GM19467 (cell line): Measurements from ENCODE around the gene SLC9A9.

Experiments used
- ATAC-seq: cut with Tn5 transposase; IDR thresholded peaks from one replicate; pipeline ENCODE4 v1.9.1; 2021; ENCODE audit warnings: mild to moderate bottlenecking, moderate library complexity; ENCODE audit not compliant: unreplicated experiment

Gene SLC9A9

DNA sequence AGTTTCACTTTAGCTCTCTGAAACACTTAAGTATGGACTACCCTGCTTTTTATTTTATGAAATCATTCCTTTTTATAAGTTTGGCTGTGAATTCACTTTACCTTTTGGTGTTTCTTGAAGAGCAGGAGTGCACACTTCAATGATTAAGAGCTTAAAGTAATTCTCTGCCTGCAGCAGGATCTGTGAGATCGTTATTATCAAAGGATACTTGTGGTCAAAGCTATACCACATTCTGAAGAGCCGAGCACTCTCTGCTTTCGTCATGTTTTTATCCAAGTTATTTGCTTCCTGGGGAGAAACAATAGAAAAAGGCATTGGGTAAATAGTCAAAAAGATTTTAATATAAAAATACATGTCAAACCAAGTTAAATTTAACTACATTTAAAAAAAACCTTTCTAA, 485.0 kb downstream of the SLC9A9 start:
- no peak for ATAC-seq

DNA sequence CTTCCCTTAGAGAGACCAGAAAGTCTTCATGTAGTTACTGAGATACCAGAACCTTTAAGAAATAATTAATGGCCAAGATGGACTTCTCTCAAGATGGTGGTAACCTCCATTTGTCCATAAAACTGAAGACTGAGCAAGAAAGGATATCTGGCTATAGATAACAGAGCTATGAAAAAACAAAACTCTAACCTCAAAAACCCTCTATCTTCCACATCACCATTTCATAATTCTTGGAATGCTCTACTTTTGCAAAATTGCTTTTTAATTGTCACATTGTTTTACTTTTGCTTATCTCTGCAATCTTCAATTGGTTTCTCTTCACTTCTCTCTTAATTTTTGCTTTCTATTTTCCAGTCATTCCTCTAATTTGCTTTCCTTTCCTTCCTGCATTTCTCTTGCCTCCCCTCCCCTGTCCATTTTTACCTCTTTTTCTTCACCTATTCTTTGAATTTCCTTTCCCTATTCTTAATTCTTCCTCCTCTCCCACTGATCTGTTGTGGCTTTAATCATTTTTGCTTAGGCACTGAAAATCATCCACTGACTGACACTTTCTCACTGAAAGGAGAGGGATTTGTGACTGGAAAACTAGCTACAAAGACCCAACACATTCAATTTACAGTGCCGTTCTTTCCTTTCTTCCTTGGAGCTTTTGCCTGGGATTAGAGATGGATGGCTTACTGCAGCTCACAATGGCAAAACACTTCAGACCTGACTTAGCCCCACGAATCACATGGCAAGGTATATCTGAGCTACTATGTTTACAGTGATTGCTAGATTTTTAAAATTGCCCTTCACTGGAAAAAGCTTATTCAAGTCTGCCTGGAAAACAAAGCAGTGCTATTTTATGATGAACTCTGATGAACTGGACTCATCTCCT, 485.9 kb downstream of the SLC9A9 start:
- no peak for ATAC-seq

DNA sequence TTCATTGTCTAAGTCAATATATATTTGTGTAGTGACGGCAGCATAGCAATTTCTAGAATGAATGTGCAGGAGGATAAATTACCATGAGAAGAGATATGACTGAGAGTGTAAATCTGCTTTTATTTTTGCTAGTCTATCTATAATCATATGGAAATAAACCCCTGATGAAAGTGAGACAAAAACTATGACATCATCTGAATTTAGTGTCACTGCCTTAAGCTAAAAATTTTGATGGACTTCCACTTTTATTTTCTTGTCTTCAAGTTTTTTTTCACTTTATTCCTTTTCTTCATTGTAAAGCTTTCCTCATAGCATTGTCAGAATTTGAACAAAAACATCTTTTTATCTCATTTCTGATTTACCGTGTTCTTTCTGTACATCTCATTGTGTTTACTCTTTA, 486.7 kb downstream of the SLC9A9 start:
- no peak for ATAC-seq

DNA sequence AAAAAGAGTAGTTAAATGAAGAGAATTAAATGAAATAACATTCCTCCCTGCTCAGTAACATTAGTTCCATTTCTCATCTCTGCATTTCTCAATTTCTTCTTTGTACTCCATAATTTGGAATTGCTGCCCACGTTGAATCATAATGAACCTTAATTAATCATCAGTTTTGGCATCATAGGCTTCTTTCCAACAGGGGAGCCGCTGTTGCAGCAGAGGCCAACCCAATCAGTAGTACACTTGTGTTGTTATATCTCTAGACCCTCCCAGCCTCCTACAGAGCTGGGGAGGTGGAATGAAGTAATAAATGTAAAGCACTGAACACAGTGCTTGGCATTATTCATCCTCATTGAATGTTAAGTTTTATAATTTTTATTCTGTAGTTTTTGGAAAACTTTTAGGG, 488.0 kb downstream of the SLC9A9 start:
- no peak for ATAC-seq

DNA sequence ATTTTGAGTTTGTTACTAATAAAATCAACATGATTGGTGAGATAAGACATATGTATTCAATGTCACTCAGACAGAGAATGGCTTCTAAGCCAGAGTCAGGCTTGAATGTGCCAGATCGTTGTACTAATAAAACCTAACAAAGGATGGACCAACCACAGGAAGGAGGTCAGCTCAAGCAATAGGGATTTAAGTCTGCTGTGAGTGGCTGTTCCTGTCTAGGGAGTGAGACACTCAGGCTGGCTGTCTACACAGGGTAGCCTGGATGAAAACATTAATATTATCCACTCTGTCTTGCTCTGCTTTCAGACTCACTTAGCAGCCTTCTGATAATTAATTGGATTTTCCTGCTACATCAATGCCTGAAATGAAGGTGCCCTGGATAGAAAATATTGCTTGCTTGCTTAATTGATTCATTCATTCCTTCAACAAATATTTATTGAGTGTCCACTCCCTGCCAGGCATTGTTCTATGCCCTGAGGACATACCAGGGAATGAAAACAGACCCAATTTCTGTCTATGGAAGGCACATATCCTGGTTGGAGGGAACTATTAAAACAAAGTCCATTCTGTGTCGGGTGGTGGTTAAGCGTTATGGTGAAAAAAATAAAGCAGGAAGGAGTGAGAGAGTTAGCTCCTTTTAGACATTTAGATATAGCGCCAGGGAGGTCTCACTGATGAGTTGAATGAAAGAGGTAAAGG, 489.3 kb downstream of the SLC9A9 start:
- no peak for ATAC-seq

DNA sequence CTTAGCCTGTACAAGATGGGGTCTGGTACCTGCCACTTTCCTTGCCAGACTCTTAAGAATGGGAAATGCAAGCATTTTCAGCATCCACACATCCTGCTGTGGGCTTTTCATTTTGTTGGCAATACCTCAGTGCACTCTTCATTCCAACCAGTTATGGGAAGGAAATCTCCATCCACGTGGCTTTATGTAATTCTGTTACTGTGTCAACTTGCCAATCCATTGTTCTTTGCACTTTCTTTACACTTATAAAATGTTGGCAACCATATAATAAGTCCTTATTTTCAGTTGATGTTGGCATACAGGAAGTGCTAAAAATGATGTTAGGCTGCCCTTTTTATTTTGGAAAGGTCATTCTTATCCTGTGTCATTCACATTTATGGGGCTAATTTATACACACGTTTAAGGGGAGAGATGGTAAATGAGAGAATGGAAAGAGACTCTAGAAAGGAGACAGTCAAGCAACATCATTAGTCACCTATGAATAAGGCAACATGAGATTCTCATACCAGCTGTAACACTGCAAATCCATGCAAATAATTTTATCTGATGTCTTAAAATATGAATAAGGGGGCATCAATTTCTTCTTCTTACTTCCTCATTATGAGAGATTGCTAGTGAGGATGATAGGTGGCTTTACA, 490.0 kb downstream of the SLC9A9 start:
- no peak for ATAC-seq

DNA sequence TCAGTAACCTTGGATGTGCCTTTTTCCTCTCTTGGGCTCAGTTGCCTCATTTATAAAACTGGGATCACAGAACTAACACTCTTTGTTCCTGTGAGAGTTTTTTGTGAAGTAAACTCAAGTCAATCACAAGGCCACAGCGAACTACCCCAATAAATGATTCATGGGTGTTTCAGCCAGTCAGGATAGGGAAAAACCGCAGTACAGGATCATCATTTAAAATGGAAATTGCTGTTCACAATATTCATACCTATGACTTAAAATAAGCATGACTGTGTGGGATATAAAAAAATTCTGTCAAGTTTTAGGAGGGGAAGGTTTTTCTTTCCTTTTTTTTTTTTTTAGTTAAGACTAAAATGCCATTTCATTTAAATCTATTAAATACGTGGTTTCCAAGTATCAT, 490.6 kb downstream of the SLC9A9 start:
- ATAC-seq = no peak

DNA sequence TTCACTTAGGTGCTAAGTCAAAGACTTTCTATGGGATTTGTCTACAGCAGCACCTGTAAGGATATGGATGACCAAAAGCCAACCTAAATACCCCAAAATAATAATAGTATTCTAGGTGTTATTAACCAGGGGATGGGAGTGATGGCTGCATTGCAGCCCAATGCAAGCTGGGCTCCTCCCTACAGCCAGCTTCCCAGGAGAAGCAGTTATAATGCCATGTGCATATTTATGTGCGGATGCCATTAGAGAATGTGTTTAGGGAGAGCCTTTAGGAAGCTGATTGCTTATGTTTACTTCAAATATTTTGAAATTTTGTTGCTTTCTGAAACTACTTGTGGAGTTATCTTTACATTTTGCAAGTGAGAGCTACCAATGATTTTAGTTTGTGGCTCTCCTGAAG, 491.4 kb downstream of the SLC9A9 start:
- ATAC-seq = no peak

DNA sequence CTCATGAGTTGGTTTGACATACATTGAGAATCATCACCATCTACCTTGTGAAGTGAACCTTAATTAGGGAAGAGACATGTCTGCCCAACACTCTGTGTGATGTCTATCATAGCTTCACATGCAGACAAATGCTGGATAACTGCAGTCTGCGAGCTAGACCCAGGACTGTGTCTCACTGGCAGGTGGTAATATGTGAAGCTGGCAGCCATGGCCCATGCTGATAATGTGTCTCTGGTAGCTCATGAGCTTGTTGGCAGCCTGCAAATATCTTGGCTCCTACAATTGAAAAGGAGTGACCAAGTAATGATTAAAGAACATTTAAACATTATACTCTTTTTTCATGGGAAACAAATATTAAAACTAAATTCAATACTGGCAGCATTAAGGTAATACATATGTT, 493.9 kb downstream of the SLC9A9 start:
- ATAC-seq = no peak

DNA sequence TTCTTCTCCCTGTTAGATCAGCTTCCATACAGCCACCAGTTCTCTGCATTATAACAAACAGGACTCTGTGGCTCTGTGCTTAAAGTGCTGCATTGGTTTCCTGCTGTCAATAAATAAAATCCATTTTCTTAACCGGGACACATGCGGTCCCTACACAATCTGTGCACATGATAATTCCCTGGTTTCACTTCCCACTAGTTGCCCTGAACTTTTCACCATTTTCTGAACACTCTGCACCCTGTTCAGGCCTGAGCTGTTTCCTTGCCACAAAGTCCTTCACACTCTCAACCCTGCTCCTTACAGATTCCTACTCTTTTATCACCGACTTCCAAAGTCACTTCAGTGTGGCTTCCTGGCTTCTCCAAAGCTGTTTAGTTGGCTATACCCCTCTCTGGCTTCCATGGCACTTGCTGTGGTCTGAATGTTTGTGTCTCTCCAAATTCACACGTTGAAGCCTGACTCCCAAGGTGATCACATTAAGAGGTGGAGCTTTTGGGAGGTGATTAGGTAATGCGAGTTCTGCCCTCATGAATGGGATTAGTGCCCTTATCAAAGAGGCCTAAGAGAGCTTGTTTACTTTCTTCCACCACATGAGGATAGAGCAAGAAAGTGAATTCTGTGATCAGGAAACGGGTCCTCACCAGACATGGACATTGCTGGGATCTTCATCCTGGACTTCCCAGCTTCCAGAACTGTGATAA, 495.3 kb downstream of the SLC9A9 start:
- ATAC-seq = no peak

DNA sequence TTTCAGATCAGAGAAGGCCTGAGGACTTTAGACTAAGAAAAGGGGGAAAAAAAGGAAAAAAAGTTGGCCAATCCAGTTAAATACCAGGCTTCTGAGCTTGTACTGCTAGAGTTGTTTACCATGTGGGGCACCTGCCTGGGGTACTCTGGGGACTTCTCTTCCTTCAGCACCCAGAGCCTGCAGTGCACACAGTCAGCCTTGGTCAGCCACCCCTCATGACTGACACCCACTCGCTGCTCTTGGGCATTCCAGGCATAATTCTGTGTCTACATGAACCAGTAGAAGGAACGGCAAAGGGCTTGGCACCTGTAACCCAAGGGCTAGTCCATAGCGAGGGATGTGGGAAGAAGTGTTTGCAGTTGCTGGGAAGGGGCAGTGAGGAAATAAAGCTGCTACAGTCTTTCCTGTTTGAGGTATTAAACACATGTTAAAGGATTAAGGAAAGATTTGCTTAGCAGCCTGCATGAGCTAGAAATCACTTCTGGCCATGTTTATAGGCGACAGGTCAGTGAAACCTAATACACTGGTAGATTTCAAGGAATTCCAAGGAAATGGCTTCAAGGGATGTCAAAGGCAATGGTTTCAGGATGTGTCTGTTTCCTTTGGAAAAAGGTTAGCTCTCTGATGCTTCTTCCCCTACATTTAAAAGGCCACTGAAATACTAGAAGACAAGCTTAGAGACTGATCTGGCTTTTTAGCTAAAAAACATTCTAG, 496.2 kb downstream of the SLC9A9 start:
- no peak for ATAC-seq

DNA sequence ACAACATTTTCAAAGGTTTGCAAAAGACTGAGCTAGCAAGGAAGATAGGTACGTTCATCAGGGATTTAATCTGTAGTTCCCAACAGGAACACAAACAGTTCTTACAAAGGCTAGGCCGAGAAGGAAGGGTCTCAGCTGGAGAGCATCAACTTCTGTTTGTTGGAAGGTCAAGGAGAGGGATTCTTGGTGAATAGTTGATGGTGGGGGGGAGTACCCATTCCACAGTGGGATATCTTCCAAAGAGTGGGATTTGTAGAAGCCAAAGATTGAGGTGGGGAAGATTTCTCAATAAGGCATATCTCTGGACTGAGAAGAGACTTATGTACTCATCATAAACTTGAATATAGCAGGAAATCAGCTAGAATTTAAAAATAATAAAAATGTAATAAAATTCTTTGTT, 496.9 kb downstream of the SLC9A9 start:
- ATAC-seq = no peak

DNA sequence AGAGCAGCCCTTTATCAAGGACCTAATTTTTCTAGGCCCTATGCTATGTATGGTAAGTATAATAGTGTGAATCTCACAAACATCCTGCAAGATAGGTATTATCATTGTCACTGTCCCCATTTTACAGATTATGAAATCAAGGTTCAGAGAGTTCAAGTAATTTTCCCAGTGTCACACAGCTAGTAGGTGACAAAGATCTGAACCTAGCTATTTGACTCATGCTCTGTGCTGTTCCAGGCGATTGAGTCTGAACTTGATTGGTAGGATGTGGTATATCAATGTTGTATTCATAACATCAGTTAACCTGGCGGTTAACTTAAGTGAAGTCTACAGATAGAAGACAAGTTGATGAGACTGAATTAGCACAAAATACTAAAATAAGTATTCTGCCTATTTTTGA, 498.8 kb downstream of the SLC9A9 start:
- no peak for ATAC-seq

DNA sequence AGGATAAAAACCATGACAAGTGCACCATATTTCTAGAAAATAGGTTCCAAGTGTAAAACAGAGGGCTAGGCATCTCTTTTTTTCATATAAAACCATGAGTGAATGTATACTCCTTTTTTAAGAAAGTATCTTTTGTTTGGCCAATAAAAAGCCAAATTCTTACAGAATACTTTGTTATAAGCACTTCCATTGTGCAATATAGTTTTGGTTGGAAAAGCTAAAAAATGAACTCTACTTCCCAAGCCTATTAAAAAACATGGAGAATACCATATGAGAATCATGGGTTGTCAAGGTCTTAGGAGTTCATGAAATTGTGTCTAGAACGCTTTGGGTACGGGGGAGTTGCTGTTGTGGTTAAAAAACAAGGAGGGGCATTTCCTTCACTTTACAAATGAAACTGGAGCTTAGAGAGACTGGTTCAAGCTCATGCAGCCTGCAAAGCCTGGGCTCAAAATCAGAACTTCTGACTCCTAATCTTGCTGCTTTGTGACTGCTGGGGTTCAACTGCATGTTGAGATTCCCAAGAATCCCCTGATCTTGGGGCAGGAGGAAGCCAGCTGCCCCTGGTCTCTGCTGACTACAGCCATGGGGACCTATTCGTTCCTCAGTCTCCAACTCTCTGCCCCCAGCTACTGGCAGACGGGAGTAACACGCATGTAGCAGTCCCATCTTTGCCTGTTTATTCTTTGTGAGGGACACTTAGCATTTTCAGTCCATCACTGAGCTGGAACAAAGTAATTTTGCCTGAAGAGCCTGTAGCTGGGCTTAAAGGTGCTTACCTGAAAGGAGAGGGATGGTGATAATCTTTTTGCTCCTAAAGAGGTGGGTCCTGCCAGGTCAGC, 499.6 kb downstream of the SLC9A9 start:
- no peak for ATAC-seq

DNA sequence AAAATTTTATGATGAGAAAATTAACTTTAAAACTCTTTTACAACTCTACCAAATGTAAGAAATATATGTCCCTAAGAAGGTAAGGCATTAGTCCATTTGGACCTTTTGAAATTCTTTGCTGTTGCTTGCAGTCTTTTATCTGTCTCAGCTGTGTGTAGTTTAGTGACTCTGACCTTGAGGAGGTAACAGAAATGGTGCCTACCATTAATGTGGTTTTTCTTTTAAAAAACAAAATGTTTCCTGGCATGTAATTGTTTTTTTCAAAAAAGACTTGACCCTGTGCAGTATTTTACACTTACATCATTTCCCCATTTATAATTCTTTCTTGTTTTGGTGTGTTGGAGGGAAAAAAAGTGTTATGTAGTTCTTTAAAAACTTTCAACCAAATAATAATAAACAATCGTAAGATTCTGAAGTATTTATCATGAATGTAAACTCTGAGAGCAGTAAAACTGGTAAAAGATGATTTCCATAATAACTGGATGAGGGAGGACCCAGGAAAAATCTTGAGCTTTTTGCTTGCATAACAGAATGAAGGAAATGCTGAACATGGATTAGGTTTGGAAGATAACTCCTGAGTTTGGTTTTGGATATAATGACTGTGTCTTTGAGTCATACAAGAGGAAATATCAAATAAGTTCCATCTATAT, 503.6 kb downstream of the SLC9A9 start:
- no peak for ATAC-seq

DNA sequence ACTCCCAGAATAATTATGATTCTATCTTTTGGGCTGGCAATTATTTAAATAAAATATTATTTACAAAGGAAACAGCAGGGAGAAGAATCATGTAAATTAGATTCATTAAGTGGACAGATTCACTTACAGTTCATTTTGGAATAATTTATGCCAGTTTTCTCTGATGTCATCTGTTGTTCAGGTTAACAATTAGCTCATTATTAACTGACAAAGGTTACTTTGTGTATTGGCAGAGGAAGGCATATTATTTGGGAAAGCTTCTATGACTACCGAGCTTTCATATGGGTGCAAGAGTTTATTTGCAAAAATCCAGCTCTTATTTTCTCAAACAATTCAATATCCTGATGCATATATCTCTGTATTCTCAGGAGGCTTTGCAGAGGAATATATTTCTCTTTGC, 504.3 kb downstream of the SLC9A9 start:
- no peak for ATAC-seq

DNA sequence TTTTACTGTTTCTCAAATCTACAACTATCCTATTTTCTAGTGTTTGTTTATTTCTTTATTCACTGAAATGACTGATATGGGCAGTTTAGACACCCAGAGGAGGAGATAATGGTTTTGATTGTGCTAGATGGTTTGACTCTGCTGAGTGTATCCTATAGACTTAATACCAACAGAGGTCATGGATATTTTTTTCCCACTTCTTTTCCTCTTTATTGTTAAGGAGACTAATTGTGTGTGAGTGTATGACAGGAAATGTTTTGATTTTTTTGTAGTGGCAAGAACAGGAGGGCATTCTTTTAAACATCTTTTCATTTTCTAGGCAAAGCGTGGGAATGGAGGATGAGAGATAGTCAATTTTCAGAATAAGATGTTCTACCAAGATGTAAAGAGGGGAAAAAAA, 505.2 kb downstream of the SLC9A9 start:
- ATAC-seq = no peak

DNA sequence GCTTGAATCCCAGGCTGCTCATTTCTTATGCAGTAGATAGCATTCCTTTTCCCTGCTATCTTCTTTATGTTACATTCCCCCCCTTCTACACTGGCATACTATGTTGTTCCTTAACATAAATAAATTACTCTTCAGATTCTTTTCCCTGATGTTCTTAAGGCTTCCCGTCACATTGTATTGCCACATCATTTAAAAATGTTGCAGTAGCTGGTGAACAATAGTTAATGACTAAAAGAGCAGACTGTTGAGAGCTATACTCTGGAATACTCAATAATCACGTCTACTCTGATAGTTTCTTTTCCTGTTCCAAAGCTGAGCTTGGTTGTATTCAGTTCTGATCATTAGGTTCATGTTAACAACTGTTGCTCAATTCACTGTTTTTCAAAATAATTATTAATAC, 508.8 kb downstream of the SLC9A9 start:
- no peak for ATAC-seq

DNA sequence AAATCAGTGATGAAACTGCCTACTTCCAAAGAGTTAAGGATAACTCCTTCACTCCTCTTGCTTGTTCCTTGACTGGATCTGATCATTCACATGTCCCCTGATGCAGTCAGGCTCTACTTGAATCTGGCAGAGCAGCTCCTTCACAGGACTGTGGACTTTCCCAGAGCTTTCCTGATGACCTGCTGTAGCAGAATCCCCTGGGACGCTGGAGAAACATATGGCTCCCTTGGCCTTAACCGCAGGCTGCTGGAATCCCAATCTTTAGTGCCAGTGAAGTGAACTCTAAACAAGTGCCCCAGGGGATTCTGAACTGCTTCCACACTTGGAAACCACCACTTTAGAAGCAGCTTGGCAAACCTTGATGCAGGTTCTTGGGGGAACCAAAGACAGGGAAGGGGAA, 510.9 kb downstream of the SLC9A9 start:
- ATAC-seq = no peak
